Activated gamma-delta T cell (primary cell): Measurements from ENCODE around the gene STK17A.
"Not testable (repeated sequence)": the region's sequence is repeated elsewhere in the genome, so short reads cannot be mapped to it uniquely, and the experiment has no call there.

Experiments used
- DNase-seq: peaks from one replicate; lab custom pipeline; 2025; lab: John Stamatoyannopoulos, UW

STK17A gene

GRCh38 chr7:43658718-43659548, 76.0 kb downstream of the STK17A start:
- DNase-seq, result no peak

DNA sequence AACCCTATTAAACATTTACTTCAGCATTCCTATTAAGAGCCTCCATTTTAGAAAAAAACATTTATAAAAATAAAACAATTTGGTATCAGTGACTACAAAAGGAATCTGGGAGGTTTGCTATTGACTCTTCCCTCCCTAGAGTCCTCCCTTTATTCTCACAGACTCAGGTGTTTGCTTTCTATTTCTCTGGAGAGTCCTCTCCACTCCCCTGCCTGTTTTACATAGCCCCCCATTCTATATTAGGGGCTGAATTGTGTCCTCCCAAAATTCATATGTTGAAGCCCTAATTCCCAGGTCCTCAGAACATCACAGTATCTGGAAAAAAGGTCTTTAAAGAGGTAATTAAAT, 76.6 kb downstream of the STK17A start:
- DNase-seq, result no peak

DNA sequence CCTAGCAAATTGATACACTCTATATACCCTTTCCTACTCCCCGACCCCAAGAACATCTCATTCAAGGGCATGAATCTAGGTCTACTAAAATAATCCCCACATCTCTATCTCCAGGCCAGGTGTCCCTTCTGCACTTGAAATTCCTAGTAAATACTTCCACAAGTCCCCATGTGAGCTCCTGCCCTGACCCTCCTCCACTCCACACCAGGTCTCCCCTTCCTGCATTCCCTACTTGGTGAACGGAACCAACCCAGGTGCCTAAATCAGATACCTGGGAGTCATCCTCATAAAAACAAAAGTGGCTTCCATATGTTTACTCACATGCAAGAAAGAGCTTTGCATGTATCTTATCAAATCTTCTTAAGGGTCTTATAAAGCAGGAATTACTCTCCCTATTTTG, 77.2 kb downstream of the STK17A start:
- no peak for DNase-seq

DNA sequence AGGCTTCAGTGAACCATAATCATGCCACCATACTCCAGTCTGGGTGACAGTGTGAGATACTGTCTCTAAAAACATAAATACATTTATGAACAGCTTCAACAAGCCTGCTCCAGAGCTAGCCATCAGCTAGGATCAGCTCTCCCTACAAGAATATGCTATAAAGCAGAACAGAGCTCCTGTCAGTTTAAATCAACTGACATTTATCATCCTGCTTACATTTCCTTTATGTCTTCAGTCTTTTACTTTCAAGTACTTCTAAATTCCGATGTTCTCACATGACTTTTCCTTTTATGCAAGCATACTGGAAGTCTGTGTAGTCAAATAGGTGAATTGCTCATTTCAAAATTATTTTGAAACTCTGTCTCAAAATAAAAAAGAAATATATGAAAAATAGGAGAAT, 81.8 kb downstream of the STK17A start:
- no peak for DNase-seq

DNA sequence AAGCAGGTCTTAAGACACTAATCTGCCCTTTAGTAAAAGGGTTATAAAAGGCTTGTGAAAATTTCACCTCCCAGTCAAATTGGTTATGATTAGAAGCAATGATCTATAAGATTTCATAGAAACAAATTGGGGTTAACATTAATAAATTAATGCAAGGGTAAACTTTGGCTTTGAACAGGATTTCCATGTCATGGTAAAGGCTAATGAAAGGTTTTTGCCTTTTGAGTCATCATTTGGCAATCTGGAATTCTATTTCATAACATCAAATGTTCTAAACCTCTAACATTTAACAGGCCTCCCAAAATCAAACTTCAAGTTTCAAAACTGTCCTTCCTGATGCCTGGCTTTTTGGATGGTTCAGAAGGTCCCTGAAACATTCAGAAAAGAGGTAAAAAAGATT, 84.0 kb downstream of the STK17A start:
- DNase-seq, result no peak

- DNase-seq, result no peak
Observed at GRCh38 chr7:43668035-43668434, 85.1 kb downstream of the STK17A start.

GRCh38 chr7:43669286-43670081, 86.6 kb downstream of the STK17A start:
- DNase-seq, result no peak

- DNase-seq, result no peak
Observed at GRCh38 chr7:43671521-43671920, 88.6 kb downstream of the STK17A start.

DNA sequence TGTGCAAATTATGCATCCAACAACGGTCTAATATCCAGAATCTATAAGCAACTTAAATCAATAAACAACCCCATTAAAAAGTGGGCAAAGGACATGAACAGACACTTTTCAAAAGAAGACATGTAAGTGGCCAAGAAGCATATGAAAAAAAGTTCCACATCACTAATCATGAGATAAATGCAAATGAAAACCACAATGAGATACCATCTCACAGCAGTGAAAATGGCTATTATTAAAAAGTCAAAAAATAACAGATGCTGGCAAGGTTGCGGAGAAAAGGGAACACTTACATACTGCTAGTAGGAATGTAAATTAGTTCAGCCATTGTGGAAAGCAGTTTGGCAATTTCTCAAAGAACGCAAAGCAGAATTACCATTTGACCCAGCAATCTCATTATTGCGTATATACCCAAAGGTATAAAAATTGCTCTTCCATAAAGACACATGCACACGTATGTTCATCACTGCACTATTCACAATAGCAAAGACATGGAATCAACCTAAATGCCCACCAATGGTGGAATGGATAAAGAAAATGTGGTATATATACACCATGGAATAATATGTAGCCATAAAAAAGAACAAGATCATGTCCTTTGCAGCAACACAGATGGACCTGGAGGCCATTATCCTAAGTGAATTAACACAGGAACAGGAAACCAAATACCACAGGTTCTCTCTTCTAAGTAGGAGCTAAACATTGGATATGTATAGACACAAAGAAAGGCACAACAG, 90.5 kb downstream of the STK17A start:
- DNase-seq, result not testable (repeated sequence)

DNA sequence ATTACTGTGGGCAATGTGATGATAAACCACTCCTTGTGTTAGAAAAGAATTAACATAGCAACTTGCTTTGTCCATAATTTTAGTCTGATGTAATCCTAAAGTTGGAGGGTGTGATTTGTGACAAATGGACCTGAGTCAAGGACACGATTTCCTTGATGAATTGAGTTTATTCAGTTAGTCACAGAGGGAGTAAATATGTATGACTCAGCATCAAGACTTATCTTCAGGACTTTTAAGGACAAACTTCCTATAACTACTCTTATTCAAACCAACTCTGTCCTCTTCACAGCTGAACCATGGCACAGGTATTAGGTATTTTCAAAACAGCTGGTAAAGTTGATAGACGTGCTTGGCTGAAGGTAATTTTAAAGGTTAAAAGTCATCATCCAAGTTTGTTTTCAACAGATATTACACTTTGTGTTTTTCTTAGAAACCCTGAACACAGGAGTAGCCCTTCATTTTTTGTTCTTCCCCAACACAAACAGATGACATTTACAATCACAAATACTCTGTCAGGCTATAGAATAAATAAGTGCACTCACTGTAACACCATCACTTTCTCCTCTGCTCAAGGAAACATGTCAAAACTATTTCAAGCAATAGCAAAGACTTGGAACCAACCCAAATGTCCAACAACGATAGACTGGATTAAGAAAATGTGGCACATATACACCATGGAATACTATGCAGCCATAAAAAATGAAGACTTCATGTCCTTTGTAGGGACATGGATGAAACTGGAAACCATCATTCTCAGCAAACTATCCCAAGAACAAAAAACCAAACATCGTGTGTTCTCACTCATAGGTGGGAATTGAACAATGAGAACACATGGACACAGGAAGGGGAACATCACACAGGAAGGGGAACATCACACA, 91.9 kb downstream of the STK17A start:
- no peak for DNase-seq
